Smooth muscle cell of the coronary artery (primary cell): Measurements from ENCODE around the gene CD164L2. TPM values are rescaled to one million over a fixed set of nuclear protein-coding genes. Genes with fewer than 3 reads are reported as not detected.

Source experiments
- total RNA-seq: library from RNA; depleted of rRNA; stranded (reverse); fragments of >200 nt; gene quantifications from 2 replicates; pipeline ENCODE4 v1.2.3, GENCODE V29; 2014; ENCODE audit warnings: low replicate concordance

CD164L2 gene
- total RNA-seq = not detected in 2 replicates

DNA sequence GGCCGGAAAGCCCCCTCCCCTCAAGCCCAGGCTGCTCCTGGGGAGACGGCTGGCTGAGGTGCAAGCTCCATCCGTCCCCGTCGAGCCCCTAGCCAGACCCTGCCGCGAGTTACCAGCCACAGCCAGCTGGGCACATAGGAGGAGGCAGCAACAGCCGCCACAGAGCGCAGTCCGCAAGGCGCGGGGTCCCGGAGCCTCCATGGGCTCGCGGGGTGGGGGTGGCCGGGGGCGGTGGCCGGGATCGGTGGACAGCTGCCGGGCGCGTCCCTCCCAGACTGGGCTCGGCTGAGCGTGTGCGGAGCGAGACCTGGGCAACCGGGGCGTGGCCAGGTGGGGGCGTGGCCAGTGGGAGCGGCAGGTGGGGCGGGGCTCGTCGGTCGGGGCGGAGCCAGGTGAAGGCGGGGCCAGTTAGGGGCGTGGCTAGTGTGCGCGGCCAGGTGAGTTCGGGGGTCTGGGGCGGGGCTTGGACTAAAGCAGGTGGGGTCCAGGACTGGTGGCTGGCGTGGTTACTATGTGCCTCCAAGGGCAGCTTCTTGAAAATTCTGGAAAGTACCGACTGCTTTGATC is at the start of gene CD164L2:
TSS of gene CD164L2 (minus strand) at position 295 of the 567 bp plus-strand sequence. CDS start at position 201, 94 bp downstream.

DNA sequence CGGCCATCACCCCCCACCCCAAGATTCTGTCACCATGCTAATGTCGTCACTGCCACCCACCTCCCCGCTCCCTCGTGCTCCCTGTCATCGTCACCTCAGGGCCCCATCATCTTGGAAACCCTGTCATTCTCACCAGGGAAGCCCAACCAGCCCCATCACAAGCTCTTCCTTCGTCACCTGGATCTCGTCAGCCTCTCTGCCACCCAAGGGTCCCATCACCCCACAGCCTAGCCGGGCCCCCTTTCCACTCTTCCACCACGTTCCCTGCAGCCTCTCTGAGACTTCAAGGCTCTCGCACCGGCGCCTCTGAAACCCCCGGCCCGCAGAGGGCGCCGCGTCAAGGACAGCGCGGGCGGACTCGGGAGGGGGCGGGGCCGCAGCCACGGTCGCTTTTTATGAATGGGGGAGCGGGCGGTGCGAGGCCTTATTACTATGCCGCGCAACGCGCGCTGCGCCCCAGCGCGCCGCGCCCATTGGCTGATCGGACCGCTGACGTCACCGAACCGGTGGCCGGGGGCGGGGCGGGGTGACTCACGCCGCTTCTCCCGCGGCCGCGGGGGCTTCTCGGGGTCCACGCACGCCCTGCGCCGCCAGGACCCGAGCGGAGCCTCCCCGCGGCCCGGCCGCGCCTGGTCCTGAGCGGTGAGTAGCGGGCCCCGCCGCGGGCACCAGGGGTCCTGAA is 9.1 kb upstream of the CD164L2 start, which contains the start of gene GPR3:
TSS of gene GPR3 (plus strand) at position 527 of the 682 bp plus-strand sequence. CDS start 1,177 bp downstream, outside the sequence.

DNA sequence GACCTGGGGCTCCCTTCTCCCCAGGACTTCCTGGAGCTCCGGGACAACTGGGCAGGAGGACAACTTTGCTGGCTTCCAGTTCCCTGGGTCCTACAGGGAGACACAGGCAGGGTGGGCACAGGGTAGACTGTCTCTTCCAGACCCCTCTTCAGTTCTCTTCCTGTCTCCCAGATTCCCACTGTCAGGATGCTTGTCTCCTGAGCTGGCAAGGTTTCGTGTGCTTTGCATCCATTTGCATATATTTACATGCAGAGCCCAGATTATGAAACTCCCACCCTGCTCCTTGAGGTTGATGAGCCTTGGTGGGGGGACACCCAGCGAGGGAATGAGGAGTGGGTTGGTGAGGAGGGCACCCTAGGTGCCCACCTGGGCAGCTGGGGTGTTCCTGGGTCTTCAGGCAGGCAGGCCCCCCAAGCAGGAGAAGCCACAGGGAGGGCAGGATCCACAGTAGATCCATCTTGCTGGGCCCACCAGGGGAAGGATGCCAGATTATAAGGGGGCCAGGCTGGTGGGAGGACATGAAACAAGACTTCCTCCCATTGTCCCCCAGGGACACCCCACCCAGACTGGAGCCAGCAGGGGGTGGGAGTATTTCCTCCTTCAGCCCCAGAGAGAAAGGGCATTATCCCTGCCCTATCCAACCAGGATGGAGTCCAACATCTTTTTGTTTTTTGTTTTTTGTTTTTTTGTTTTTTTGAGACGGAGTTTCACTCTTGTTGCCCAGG is 8.6 kb downstream of the CD164L2 start, which contains the start of gene FCN3:
TSS of gene FCN3 (minus strand) at position 463 of the 725 bp plus-strand sequence. CDS start at position 457, 6 bp downstream.

DNA sequence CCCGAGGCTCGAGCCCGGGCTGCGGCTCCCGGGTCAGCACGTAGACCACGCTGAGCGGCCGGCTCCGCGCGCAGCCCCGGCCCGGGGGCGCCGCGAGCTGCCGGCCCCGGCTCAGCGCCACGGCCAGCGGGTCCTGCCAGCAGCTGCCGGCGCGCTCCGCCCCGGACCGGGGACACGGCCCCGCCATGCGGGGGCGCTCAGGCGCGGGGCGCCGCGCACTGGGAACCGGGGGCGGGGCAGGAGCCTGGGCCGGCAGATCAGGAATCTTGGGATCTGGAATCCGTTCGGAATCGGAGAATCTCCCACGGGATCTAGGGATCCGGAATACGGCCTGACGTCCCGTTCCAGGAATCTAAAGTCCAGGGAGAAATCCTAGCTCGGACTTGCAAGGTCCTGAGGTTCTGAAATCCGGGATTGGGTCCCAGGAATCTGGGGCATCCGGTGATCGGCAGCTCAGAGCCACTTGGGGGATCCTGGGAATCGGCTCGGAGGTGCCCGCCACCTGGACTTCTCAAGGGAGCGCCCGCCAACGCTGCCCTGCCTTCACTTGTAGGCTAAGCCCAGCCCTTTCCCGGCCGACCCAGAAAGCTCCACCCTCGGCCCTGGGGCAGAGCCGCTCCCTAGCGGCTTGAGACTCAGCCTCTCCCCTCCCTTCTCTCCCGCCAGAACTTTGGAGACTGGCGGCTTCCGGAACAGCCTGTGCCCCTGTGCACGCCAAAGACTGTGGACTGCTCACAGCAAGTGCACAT is 16.5 kb downstream of the CD164L2 start, which contains the start of gene MAP3K6:
TSS of gene MAP3K6 (minus strand) at position 551 of the 749 bp plus-strand sequence. CDS start at position 187, 364 bp downstream.

DNA sequence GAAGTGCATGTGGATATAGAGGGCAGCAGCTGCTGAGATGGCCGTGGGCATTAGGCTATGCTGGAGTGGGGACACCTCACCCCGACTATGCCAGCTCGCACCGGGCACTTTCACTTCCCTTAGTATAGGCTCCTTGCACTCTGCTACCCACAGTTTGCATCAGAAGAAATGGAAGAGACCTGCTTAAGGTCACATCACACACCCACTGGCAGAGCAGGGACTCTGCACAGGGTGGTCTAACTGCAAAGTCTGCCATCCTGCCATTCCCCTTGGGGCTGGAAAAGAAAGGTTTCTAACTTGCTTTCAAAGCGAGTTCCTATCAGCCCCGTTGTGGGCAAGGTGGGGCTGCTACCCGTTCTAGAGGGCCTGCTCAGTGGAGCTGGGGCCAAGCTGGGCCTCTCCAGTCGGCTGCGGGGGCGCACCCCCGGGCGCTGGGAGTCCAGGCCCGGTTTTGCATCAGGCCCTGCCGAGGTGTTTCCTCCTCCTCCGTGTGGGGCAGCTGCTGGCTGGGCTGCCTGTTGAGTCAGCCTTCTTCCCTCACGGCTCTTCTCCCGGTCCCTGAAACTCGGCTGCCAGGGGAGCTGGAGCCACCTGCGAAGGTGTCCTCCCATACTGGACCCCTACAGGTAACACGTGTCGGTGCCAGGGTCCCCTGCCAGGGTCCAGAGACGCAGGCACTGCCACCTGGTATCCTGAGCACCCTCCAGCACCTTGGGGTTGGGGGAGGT is 41.4 kb downstream of the CD164L2 start, which contains the start of gene SYTL1:
TSS of gene SYTL1 (plus strand) at position 498 of the 728 bp plus-strand sequence. CDS start 3,313 bp downstream, outside the sequence.

Other genes starting within 250 kb of the CD164L2 start
- gene SLC9A1, start 228.2 kb downstream of the CD164L2 start, total RNA-seq = 1.5 and 3.2 TPM in 2 replicates
- gene WDTC1, start 148.7 kb downstream of the CD164L2 start, total RNA-seq = 18.2 and 18.6 TPM in 2 replicates
- gene TMEM222, start 61.2 kb downstream of the CD164L2 start, total RNA-seq = 22.9 and 23.6 TPM in 2 replicates
- gene SYTL1, start 41.3 kb downstream of the CD164L2 start, total RNA-seq = 0.08 TPM in 1 of 2 replicates, not detected in the other
- 10.8 and 16.3 TPM in 2 replicates for gene MAP3K6, start 16.4 kb downstream of the CD164L2 start, total RNA-seq
- gene FCN3, start 8.5 kb downstream of the CD164L2 start, total RNA-seq = not detected in 2 replicates
- gene GPR3, start 9.3 kb upstream of the CD164L2 start, total RNA-seq = under 0.01 and 0.30 TPM in 2 replicates
- 9.5 and 13.8 TPM in 2 replicates for gene WASF2, start 106.8 kb upstream of the CD164L2 start, total RNA-seq
- gene AHDC1, start 220.8 kb upstream of the CD164L2 start, total RNA-seq = 3.9 and 7.3 TPM in 2 replicates